KMS-11 (cell line): ENCODE measurements around the gene TCF4.

Source experiments
- H2AFZ ChIP-seq: fragments of 200-600 bp; sonication (generic); 2 replicates; pipeline ENCODE4 v1.6.1; 2016; ENCODE audit warnings: antibody characterized with exemption, mixed run types, low read depth
- H3K27ac ChIP-seq: fragments of 200-600 bp; sonication (generic); 2 replicates; pipeline ENCODE4 v1.6.1; 2016; ENCODE audit warnings: mild to moderate bottlenecking, mixed run types
- H3K27me3 ChIP-seq: fragments of 200-600 bp; sonication (generic); 2 replicates; pipeline ENCODE4 v1.6.1; 2017; ENCODE audit warnings: mild to moderate bottlenecking, low read depth, mixed run types, moderate library complexity; ENCODE audit not compliant: insufficient read depth
- H3K36me3 ChIP-seq: fragments of 200-600 bp; sonication (generic); 2 replicates; pipeline ENCODE4 v1.6.1; 2017; ENCODE audit warnings: mild to moderate bottlenecking, mixed run types; ENCODE audit not compliant: insufficient read depth
- H3K4me1 ChIP-seq: fragments of 200-600 bp; sonication (generic); 2 replicates; pipeline ENCODE4 v1.6.1; 2016; ENCODE audit warnings: mild to moderate bottlenecking, low read depth, mixed run types; ENCODE audit not compliant: poor library complexity, severe bottlenecking
- H3K4me2 ChIP-seq: fragments of 200-600 bp; sonication (generic); 2 replicates; pipeline ENCODE4 v1.7.0; 2016; ENCODE audit warnings: mild to moderate bottlenecking, mixed run types
- H3K4me3 ChIP-seq: fragments of 200-600 bp; sonication (generic); IDR thresholded peaks from 2 replicates; pipeline ENCODE4 v1.6.1; 2017; ENCODE audit warnings: low read depth, low read length, mixed read lengths; ENCODE audit not compliant: insufficient read depth
- H3K79me2 ChIP-seq: fragments of 200-600 bp; sonication (generic); 2 replicates; pipeline ENCODE4 v1.6.1; 2016; ENCODE audit warnings: low read depth, mixed run types; ENCODE audit not compliant: insufficient read depth
- H3K9ac ChIP-seq: fragments of 200-600 bp; sonication (generic); 2 replicates; pipeline ENCODE4 v1.6.1; 2016; ENCODE audit warnings: mild to moderate bottlenecking, mixed run types
- H4K20me1 ChIP-seq: fragments of 200-600 bp; sonication (generic); 2 replicates; pipeline ENCODE4 v1.6.1; 2016; ENCODE audit warnings: mild to moderate bottlenecking, mixed run types; ENCODE audit not compliant: insufficient read depth
- CTCF ChIP-seq: fragments of 200-600 bp; sonication (generic); conservative IDR thresholded peaks from 2 replicates; pipeline ENCODE4 v1.6.1; 2017; ENCODE audit warnings: low read depth, mild to moderate bottlenecking, antibody characterized with exemption, low read length, moderate library complexity, mixed read lengths

The TCF4 gene

DNA sequence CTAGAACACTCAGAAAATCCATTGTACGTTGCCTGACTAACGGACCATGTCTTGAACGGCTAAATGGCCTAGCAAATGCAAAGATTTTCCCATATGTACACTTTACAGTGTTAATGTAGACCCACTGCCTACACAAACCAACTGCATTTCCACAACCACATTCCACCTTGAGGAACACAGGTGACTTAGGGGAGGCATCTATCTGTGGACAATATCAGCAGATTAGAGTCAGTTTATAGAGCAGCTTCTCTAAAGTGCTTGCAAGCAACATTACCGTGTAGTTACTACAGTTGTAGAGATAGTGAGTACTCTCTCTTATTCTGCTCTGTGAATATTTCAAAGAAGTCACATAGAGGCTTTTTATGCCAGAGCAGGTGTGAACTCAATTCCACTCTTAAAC is 139.6 kb downstream of the TCF4 start:
- Histone ChIP-seq H4K20me1 (no peaks in the 10 kb centered on the region), H3K9ac (no peak overlapping the region), H3K79me2 (peaks cover 16% of the 10 kb centered on the region; the same call in 1 of the 2 replicates), H3K4me1 (peaks cover 6% of the 10 kb centered on the region), H3K27me3 (no peaks in the 10 kb centered on the region), H3K36me3 (no peaks in the 10 kb centered on the region), H3K27ac (no peak overlapping the region), H3K4me2 (no peak overlapping the region), H3K4me3 (no peak overlapping the region), H2AFZ (no peak overlapping the region)
- no peak for TF ChIP-seq CTCF

DNA sequence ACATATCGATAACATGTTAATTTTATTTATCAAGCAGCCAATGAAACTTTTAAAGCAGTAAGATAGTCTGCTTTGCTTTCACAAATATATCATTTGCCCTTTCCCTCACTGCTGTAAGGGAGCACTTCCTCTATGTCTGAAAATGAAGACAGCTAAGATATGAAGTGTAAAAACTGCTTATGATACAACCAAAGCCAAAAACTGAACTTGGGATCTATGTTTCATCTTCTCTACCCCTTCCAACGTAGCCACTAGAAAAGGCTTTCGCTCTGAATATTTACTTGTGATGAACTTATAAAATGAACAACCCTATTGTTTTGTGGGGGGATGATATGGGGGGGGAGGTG is 140.3 kb downstream of the TCF4 start:
- Histone ChIP-seq H3K79me2 (peaks cover 23% of the 10 kb centered on the region; the same call in 1 of the 2 replicates), H3K4me3 (no peak overlapping the region), H2AFZ (no peak overlapping the region), H3K27ac (no peak overlapping the region), H3K36me3 (no peaks in the 10 kb centered on the region), H3K9ac (no peak overlapping the region), H3K4me2 (no peak overlapping the region), H3K4me1 (peaks cover 6% of the 10 kb centered on the region), H3K27me3 (no peaks in the 10 kb centered on the region), H4K20me1 (no peaks in the 10 kb centered on the region)
- no peak for TF ChIP-seq CTCF

GRCh38 chr18:55446996-55447671 is 140.9 kb downstream of the TCF4 start:
- no peaks in the 10 kb centered on the region for H3K27me3 ChIP-seq
- no peaks in the 10 kb centered on the region for H4K20me1 ChIP-seq
- no peak overlapping the region for H3K9ac ChIP-seq
- no peak overlapping the region for H2AFZ ChIP-seq
- no peaks in the 10 kb centered on the region for H3K36me3 ChIP-seq
- H3K79me2 ChIP-seq = peaks cover 24% of the 10 kb centered on the region; the same call in 1 of the 2 replicates
- H3K4me3 ChIP-seq = no peak overlapping the region
- H3K27ac ChIP-seq = no peak overlapping the region
- peaks cover 6% of the 10 kb centered on the region for H3K4me1 ChIP-seq
- no peak for TF ChIP-seq CTCF
- no peak overlapping the region for H3K4me2 ChIP-seq

DNA sequence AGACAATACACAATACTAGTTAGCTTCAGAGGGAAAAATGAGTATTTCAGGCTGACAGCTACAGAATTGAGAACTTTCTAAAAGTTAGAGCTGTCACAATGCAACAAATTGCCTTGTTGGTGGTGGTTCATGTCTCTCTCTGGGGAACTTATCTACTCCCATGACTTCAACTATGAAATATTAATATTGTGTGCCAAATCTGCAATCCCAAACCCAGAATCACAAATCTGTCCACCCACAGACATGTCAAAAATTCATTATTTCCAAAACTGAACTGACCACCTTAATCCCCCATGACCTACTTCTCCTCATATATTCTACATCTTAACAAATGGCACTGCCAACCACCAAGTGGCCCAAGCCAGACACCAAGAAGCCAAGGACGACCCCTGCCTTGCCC is 143.5 kb downstream of the TCF4 start:
- H3K27me3 ChIP-seq = no peaks in the 10 kb centered on the region
- H3K27ac ChIP-seq = no peak overlapping the region
- H2AFZ ChIP-seq = no peak overlapping the region
- no peak overlapping the region for H3K4me3 ChIP-seq
- H3K4me2 ChIP-seq = no peak overlapping the region
- no peaks in the 10 kb centered on the region for H4K20me1 ChIP-seq
- TF ChIP-seq CTCF = no peak
- peaks cover 18% of the 10 kb centered on the region; the same call in 1 of the 2 replicates for H3K79me2 ChIP-seq
- no peaks in the 10 kb centered on the region for H3K4me1 ChIP-seq
- H3K36me3 ChIP-seq = no peaks in the 10 kb centered on the region
- H3K9ac ChIP-seq = no peak overlapping the region
